ENCODE results near the gene RNPS1. TPM values are rescaled to one million over a fixed set of nuclear protein-coding genes. Genes with fewer than 3 reads are reported as not detected.

RNPS1 gene
- total RNA-seq, 4 donors from 2014 or later = 71.5 to 155 (median 122) TPM

GRCh38 chr16:2280461-2280860 lies 12.5 kb upstream of the RNPS1 start:
- Histone ChIP-seq H3K4me1 (no peaks in the 10 kb centered on the region), H3K27me3 (no peaks in the 10 kb centered on the region), H3K9me3 (no peaks in the 10 kb centered on the region), H3K4me3 (no peak overlapping the region), H3K27ac (no peak overlapping the region), H3K36me3 (no peaks in the 10 kb centered on the region)
- DNase-seq = no peak
- no peak for TF ChIP-seq CTCF (IDR thresholded peaks at IDR 0.05)
- TF ChIP-seq POLR2A (IDR thresholded peaks at IDR 0.05) = no peak

GRCh38 chr16:2278956-2279800 lies 11.3 kb upstream of the RNPS1 start:
- H3K4me3 ChIP-seq = no peak overlapping the region
- H3K4me1 ChIP-seq = no peaks in the 10 kb centered on the region
- no peaks in the 10 kb centered on the region for H3K9me3 ChIP-seq
- no peak overlapping the region for H3K27ac ChIP-seq
- no peaks in the 10 kb centered on the region for H3K27me3 ChIP-seq
- no peaks in the 10 kb centered on the region for H3K36me3 ChIP-seq
- no peak for DNase-seq
- TF ChIP-seq POLR2A (IDR thresholded peaks at IDR 0.05) = no peak
- TF ChIP-seq CTCF (IDR thresholded peaks at IDR 0.05) = no peak

GRCh38 chr16:2278272-2278608 lies 10.3 kb upstream of the RNPS1 start:
- no peak for DNase-seq

GRCh38 chr16:2277466-2278271 lies 9.7 kb upstream of the RNPS1 start:
- DNase-seq = no peak
- no peaks in the 10 kb centered on the region for H3K36me3 ChIP-seq
- no peaks in the 10 kb centered on the region for H3K9me3 ChIP-seq
- no peak overlapping the region for H3K4me3 ChIP-seq
- no peak overlapping the region for H3K27ac ChIP-seq
- TF ChIP-seq POLR2A (IDR thresholded peaks at IDR 0.05) (no peak), CTCF (IDR thresholded peaks at IDR 0.05) (no peak)
- no peaks in the 10 kb centered on the region for H3K27me3 ChIP-seq
- no peaks in the 10 kb centered on the region for H3K4me1 ChIP-seq

More at GRCh38 chr16:2278272-2278608, 10.3 kb upstream of the RNPS1 start:
- Histone ChIP-seq H3K36me3 (no peaks in the 10 kb centered on the region), H3K27me3 (no peaks in the 10 kb centered on the region), H3K27ac (no peak overlapping the region), H3K9me3 (no peaks in the 10 kb centered on the region), H3K4me1 (no peaks in the 10 kb centered on the region), H3K4me3 (no peak overlapping the region)
- TF ChIP-seq CTCF (IDR thresholded peaks at IDR 0.05) = no peak
- TF ChIP-seq POLR2A (IDR thresholded peaks at IDR 0.05) = no peak

GRCh38 chr16:2276368-2277195 lies 8.7 kb upstream of the RNPS1 start:
- no peaks in the 10 kb centered on the region for H3K36me3 ChIP-seq
- no peaks in the 10 kb centered on the region for H3K4me1 ChIP-seq
- no peak for DNase-seq
- no peak overlapping the region for H3K27ac ChIP-seq
- no peak for TF ChIP-seq POLR2A (IDR thresholded peaks at IDR 0.05)
- H3K9me3 ChIP-seq = no peaks in the 10 kb centered on the region
- H3K27me3 ChIP-seq = no peaks in the 10 kb centered on the region
- no peak overlapping the region for H3K4me3 ChIP-seq
